Daoy (cell line): ENCODE results near the gene BEST1. TPM values are rescaled to one million over a fixed set of nuclear protein-coding genes. Genes with fewer than 3 reads are reported as not detected.

Experiments used
- DNase-seq: peaks from one replicate; pipeline ENCODE4 v3.0.0-alpha.2; 2015; ENCODE audit warnings: low read depth
- total RNA-seq: library from RNA; depleted of rRNA; stranded (reverse); fragments of >200 nt; shearing (Covaris generic); gene quantifications from 2 replicates; pipeline ENCODE4 v1.2.3, GENCODE V29; 2014

BEST1 gene
- total RNA-seq, 1 experiment from 2014 or later: not detected

DNA sequence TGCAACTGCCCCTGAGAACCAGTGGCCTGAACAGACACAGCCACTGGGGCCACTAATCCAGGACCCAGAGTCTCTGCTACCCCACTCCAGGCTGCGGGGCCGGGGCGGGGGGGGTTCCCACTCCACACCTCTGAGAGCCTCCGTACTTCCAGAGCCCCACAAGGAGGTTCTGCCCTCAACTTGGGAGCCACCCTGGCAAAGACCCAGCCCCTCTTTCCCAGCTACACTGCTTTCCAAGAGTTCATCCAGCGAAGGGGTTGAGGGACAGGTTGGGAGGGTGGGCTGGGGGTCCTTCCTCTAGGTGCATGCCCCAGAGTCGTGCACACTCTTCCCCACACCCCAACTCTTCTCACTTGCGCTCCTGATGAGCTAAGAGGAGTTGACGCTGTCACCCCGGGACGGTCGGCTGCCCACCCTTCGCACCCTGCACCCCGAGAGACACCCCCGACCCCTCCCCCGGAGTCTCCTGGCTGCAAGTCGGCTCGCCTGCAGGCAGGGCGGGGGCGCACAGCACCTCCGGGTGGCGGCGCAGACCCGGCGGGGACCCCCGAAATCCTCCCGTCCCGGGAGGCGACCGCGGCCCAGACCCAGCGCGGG lies 33.3 kb upstream of the BEST1 start:
- no peak for DNase-seq

DNA sequence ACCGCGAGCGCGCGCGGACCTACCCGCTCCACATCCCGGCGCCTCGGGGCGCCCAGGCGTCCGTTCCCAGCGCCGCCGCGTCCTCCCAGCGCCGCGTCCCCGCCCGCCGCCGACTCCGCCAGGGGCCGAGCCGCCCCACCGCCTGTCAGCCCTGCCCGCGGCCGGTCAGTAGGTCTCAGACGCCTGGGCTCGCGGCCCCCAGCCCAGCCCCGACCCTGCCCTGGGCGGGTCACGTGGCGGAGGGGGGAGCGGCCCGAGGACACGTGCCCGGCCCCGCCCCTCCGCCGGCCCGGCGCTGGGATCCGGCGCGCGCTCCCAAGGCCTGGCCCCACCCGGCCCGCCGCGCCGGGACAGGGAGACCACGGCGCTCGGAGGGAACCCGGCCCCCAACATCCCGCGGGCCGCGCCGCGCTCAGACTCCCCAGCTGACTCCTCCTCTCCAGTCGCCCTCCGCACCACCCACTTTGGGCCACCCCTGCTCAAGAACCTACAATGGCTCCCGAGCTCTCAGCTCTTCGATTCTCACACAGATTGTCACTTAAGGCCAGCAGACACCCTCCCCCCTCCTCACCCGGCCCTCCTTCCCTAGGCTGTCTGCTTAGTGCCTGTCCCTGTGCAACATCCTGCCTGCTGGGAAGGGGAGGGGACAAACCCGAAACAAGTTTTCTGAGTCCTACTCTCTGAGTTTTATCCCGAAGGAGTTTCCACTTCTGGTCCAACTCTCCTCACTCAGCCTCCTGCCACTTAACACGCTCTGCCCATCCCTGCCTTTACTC lies 32.6 kb upstream of the BEST1 start, which contains the start of gene RAB3IL1:
Gene RAB3IL1 (minus strand): TSS at position 233 of the 776 bp plus-strand sequence. CDS start 199 bp downstream, at position 34.
- DNase-seq: peak; percentile 58

DNA sequence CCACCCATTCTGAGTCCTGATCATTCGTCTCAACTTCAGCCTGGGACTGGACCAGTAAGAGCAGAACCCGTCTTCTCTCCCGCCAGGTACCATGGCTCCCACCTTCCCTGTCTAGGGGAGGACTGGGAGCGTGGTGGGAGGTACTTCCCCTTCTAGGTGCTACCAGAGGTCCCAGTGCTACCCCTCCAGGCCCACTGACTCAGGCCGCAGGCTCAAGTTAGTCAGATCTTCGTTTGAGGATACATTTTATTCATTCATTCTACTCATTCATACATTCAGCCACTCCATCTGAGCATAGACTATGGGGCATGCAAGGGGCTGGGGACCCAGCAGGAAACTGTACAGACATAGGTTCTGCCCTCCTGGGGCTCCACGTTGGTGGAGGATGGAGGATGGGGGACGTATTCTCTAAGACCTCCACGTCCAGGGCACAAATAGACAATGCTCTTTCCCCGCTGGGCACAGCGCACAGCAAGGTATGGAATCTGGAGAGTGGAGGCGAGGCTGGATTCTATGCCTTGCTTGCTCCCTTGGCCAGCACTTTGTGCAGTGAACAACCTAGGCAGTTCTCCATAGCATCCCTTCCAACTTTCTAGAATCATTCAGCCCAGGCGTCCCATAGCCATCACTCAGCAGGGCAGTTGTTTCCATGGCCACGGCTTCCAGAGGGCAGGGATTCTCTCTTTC lies 31.8 kb upstream of the BEST1 start:
- DNase-seq: no peak

DNA sequence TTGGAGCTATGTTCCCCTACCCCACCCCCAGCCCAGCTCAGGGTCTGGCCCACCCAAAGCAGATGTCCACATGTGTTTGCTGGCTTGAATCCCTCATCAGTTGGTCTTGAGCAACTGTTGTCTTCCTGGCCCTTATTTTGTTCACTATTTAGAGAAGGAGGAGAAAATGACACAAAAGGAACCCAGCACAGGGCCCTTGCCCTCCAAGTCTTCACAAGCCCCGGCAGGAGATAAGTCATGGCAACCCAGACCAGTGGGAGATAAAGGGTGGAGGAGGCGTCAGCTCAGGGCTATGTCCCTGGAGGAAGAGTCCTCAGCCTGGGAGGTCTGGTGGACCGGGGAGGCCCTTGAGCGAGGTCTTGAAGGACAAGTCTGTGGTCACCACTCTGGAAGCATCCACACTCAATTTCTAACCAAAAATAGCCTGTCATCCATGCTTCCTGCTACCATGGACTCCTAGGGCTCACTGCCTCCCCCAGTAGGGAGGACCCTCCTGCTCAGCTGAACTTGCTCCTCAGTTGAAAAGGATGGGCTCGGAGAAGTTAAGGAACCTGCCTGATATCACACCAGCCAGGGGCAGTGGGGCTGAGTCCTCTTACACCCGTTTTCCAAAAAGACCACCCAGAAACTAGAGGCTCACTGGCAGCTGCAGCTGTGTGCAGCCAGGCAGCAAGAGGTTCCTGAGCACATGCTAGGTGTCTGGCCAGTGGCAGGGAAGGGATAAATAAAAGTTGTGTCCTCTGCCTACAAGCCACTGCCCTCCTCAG lies 31.0 kb upstream of the BEST1 start:
- no peak for DNase-seq

DNA sequence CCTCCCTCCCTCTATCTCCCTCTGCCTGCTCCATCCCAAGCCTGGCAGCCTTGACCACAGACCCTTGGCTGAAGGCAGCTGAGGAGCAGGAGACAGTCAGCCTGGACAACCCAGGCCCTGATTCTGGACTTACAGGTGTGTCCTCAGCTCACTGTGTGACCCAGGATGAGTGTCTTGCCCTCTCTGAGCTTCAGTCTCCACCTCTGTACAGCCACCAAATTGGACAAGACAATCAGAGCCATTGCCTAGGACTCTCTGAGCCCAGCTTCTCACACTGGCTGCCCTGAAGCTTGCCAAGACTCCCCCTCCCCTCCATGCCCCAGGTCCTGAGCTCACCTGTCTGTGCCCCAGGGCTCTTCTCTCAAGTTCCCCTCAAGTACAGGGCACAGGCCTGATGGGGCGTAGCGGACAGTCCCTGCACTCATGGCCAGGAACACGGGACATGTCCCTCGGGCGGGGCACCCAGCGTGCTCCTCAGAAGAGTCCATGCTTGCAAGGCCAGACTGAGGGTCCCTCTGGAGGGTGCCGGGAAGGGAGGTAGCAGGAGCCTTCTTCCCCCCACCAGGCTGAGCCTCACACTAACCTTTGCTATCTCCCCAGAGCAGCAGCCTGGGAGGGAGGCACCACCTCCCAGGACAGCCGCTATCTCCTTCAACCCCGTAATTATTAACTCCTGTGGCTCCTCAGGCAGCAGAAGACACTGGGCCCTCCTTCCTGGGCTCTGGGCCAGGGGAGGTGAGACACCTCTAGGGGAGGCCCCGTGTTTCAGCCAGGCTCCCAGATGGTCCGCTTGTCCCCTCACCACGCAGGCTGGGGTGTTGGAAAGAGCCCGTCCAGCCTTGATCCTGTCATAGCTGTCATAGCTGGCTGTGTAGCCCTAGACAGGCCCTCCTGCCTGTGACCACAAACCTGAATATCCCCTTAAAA lies 30.2 kb upstream of the BEST1 start:
- no peak for DNase-seq

DNA sequence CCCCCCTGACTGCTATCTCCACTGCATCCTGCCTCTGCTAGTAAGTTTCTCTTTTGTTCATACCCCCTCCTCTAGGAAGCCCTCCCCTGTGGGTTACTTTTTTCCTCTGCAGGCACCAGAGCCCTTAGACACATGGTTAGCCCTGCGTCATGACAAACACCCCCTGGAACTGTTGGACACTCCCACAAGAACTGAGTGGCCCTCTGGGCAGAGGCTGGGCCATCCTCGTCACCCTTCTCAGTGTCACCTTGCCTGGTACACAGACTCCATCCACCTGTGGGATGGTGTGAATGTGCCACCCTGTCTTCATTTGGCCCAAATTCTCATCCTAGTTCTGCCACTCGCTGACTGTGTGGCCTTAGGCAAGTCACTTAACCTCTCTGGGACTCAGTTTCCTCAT lies 28.7 kb upstream of the BEST1 start:
- DNase-seq: no peak

DNA sequence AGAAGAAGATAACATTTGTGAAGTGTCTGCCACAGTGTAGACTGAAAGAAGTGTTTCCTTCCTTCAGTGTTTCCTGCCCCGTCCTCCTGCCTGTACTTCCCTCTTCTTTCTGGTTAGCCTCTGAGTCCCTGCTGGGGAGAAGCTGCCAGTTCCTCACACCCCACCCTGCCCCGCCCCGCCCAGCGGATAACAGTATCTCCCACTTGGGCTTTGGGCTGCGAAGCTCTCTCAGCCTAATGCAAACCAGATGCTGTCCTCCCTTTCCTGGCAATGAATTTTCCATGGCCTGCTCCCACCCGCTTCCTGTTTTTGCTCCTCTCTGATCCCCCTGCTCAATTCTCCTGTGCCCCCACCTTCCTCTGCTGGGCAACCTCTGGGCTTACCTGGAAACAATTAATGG lies 27.6 kb upstream of the BEST1 start:
- DNase-seq: no peak

DNA sequence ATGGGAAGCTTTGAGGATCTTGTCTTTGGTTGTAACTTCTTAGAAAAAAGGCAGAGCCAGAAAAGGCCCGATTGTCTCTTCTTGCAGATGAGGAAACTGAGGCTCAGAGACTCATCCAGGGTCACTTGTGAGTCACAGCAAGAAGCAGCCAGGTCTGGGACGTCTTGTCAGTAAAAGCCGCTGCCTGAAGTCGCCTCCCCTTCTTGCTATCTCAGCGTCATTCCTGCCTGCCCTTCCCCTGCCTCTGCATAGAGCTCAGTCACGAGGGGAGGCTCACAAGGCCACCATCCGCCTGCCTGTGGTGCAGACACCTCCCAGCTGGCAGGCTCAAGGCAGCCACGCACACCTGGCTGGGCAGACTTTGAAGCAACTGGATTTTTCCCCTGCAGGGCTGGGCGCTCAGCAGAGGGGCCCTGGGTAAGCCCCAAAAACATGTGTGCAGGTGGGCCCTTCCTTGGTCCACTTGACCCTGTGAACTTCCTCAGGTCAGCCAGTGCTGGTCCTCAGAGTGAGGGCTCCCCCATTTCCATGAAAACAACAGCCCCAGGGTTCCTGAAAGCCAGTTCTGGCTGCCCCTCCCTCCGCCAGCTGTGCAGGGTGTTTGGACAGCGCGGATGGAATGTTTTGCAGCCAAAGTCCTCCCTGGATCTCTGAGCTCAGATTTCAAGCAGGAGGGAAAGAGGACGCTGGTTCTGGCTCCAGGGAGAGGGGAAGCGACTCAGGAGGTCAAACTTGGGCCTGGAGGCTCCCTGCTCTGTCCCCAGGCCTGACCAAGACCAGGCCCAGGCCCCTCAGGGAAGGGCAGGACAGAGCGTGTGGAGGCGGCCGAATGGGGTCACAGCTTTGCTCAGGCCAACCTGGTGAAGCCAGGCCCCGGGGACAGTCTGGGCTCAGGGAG lies 26.7 kb upstream of the BEST1 start:
- no peak for DNase-seq

DNA sequence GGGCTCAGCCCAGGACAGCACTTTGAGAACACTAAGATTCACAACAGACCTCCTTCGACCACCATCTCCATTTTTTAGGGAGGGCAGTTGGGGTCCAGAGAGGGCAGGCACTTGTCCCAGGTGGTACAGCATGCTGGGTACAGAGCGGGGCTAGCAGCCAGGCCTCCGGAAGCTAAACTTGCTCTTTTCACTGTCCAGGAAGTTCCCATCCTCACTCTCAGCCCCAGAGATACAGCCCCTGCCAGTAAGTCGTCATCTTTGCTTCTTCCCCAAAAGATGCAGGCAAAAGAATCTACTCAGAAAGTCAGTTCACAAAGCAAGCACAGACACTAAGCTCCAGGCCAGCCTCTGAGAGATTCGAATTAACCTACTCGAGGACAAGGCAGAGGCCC lies 26.1 kb upstream of the BEST1 start:
- DNase-seq: no peak

DNA sequence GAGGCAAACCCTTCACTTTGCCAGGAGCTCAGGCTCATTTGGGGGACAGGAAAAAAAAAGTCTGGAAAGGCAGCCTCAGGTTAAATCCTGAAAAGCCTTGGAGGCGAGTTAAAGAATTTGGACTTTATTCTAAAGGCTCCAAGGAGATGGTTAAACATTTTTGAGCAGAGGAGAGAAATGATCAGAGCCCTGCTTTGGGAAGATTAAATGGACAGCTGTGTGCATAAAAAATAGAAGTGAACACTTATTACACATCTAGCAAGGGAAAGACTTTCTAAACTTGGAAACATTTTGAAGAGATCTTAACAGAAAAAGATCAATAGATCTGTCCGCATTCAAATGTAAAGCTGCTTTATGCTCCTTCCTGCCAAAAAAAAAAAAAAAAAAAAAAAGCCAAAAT lies 24.4 kb upstream of the BEST1 start:
- no peak for DNase-seq

DNA sequence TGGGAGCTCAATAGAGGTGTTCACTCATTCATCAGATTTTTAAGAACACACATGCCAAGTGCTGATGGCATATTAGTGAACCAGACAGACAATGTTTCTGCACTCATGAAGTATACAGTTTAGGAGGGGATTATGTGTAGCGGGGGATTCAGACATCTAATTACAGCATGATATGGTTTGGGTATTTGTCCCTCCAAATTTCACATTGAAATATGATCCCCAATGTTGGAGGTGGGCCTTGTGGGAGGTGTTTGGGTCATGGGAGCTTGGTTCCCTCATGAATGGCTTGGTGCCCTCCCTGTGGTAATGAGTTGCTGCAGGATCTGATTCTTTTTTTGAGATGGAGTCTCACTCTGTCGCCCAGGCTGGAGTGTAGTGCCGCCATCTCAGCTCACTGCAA lies 23.9 kb upstream of the BEST1 start:
- DNase-seq: no peak

DNA sequence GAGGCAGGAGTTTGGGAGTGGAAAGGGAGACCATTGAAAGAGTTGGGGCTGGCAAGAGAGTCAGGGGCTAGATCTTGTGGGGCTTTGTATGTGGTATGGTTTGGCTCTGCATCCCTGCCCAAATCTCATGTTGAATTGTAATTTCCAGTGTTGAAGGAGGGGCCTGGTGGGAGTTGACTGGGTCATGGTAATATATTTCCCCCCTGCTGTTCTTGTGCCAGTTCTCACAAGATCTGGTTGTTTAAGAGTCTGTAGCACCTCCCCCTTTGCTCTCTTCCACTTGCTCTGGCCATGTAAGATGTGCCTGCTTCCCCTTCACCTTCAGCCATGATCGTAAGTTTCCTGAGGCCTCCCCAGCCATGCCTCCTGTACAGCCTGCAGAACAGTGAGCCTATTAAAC lies 22.6 kb upstream of the BEST1 start:
- DNase-seq: no peak

DNA sequence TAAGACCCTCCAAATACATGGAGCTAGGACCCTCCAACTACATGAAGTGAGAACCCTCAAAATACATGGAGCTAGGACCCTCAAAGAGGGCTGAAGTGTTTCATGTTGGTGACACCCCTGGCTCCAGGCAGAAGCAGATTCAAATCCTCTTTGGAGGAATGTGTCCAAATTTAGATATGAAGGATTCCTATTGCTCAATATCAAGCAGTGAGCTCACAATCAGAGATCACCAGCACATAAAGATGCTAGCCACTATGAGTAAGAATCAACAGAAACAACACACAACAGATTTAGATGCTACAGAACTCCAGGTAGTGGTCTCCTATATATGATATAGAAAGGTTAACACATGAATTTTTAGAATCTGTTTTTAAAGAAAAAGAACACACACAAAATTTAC lies 21.5 kb upstream of the BEST1 start:
- DNase-seq: no peak

DNA sequence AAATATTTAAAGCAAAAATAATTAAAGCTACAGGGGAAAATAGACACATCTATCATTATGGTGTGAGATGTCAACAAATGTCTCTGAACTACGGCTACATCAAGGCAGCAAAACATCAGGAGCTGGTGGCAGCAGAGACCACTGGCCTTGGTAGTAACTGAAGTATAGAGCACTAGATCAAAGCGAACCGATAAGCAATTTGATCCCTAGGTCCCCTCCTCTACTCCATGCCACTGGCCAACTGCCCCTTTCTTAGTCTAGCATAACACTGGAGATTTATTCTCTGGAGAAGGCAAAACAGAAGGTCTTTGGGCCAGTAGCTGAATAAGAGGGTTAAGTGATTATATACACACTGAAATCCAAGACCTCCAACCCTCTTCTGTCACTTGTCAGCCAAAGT lies 19.2 kb upstream of the BEST1 start:
- DNase-seq: no peak

DNA sequence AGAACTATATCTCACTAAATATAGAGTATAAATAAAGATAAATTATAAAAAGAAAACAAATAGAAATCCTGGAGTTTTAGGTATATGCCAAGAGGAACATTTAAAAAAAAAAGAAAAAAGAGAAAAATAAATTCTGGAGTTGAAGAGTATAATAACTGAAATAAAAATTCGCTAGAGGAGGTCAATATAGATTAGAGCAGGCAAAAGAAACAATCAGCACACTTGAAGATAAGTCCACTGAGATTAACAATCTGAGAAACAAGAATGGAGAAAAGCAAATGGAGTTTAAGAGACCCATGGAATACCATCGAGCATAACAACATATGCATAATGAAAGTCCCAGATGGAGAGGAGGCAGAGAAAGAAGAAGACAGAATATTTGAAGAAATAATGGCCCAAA lies 14.3 kb upstream of the BEST1 start:
- no peak for DNase-seq

DNA sequence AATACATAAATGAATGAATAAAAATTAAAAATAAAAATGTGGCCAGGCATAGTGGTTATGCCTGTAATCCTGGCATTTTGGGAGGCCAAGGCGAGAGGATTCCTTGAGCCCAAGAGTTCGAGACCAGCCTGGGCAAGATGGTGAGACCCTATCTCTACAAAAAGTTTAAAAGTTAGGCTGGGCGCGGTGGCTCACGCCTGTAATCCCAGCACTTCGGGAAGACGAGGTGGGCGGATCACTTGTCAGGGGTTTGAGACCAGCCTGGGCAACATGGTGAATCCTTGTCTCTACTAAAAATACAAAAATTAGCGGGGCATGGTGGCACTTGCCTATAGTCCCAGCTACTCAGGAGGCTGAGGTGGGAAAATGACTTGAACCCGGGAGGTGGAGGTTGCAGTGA lies 9.7 kb upstream of the BEST1 start:
- DNase-seq: no peak

DNA sequence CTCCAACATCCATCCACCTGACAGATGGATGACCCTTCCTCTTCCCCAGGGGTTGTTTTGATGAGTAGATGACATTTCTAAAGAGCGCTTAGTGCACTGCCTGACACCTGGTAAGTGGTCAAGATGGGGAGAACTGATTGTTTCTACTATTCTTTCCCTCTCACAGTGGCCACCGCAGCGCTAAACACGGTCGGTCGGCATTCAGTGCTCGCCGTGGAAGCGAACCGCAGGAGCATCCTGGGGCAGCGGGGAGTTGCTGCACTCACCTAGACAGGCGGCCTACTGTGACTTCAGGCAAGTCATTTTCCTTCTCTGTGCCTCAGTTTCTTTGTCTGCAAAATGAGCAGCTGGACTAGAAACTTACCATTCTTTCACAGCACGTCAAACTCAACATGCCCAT lies 5.0 kb upstream of the BEST1 start:
- DNase-seq: no peak

DNA sequence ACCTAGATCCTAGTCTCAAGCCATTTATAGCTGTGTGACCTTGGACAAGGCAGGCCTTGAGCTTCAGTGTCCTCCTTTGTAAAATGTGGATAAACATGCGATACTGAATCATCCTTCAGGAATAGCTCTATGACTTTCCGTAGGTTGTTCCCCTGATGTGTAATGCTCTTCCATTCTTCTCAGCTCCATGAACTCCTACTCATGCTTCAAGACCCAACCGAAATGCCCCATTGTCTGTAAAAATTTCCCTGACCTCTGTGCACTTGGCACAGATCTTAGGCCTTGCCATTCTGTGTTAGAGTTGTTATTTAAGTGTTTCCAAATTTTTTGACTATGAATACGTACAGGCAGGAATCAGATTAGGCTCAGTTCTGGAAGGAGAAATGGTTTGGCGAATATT lies 3.3 kb upstream of the BEST1 start:
- no peak for DNase-seq

DNA sequence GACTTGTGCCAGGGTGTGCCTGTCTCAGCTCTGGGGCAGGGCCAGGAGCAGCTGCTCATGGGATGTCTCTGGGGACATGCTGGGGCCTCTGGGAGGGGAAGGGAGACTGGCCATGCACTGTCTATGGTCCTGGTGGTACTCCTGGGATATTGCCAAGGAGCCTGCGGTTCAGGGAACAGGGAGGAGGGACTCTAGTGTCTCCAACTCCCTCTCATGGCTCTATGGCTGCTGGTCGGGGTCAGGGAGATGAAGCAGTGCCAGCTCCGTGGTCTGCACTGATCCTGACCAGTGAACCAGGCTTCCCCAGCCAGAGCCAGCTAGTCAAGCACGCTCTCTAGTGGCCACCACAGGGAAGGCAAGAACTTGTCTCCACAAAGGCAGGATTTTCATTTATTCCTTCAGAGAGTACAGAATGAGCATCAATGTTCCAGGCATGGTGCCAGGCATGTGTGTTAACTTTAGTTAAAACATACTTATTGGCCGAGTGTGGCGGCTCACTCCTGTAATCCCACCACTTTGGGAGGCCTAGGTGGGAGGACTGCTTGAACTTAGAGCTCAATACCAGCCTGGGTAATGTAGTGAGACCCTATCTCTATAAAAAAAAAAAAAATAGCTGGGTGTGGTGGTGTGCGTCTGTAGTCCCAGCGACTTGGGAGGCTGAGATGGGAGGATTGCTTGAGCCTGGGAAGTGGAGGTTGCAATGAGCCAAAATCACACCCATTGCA lies 2.5 kb upstream of the BEST1 start:
- DNase-seq: peak; percentile 73
